ENCODE results near the gene PFN1.

PFN1 gene

GRCh38 chr17:4948166-4948930, at the start of gene PFN1:
Gene PFN1, minus strand, starts transcription at chr17:4948530. Its CDS starts 136 bp downstream, at chr17:4948394.
- TF ChIP-seq, protein P1, sequence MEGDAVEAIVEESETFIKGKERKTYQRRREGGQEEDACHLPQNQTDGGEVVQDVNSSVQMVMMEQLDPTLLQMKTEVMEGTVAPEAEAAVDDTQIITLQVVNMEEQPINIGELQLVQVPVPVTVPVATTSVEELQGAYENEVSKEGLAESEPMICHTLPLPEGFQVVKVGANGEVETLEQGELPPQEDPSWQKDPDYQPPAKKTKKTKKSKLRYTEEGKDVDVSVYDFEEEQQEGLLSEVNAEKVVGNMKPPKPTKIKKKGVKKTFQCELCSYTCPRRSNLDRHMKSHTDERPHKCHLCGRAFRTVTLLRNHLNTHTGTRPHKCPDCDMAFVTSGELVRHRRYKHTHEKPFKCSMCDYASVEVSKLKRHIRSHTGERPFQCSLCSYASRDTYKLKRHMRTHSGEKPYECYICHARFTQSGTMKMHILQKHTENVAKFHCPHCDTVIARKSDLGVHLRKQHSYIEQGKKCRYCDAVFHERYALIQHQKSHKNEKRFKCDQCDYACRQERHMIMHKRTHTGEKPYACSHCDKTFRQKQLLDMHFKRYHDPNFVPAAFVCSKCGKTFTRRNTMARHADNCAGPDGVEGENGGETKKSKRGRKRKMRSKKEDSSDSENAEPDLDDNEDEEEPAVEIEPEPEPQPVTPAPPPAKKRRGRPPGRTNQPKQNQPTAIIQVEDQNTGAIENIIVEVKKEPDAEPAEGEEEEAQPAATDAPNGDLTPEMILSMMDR (IDR thresholded peaks at IDR 0.05; ENCODE audit: low read depth, low read length, missing control alignments): no peak
- H3K4me3 ChIP-seq (replicated peaks; ENCODE audit: low read depth, low read length): peak within 1 kb of the TSS; percentile 97
- peak; percentile 67 for DNase-seq (ENCODE audit: extremely low read depth, low read depth)

DNA sequence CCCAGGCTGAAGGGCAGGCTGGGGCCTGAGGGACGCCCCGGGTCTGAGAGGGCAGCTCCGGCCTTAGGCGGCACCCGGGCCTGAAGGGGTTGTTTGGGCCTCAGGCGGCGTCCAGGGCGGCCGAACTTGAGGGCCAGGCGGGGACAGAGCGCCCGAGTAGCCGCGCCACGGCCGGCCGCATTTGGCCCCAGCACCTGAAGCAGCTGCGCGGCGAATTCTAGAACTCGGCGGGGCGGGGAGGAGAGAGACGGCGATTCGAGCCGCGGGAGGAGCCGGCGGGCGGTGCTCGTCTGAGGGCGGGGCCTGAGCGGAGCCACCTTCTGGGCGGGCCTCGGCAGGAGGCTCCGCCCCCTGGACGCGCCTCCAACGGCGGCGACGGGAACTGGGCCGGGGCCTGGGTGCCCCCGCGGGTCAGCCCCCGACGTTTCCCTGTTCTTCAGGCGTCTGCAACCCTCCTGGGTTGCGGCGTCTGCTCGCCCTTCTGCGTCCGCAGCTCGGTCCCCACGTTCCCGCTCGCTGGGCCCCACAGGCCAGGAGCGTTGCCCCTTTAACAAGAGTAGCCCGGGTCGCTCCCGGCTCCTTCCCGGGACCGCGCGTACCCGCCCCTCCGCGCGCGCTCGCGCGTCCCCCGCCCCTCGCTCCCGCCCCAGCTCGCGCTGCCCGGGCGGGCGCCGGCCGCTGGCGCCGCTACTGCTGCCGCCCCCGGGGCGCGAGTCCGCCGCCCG, 49.1 kb upstream of the PFN1 start, which contains the start of the genes INCA1 and KIF1C:
Gene INCA1 (minus strand): TSS at position 221 of the 725 bp plus-strand sequence. CDS start 3,085 bp downstream, outside the sequence.
Gene KIF1C (plus strand): TSS at position 649 of the 725 bp plus-strand sequence. CDS start 2,297 bp downstream, outside the sequence.
- peak; percentile 36 for DNase-seq (ENCODE audit: extremely low read depth, low read depth)

DNA sequence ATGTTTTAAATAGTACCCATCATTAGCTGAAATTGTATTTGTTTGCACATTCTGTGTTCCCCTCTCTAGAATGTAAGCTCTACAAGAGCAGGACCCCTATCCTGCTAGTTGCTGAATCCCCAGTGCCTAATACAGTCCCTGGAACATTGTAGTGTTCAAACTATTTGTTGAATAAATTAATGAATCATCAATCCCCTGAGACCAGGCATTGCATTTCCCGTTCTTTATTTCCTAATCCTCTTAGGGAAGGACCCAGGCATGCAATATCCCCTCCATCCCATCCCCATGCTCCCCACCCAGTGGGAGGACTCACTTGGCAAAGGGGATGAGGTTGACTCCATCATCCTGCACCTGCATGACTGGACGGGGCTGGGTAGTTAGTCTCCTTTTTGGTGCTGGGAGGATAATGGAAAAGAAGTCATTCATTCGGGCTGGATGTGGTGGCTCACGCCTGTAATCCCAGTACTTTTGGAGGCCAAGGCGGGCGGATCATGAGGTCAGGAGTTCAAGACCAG, 45.8 kb upstream of the PFN1 start:
- no peak for DNase-seq (ENCODE audit: extremely low read depth, low read depth)
- H3K4me3 ChIP-seq (replicated peaks; ENCODE audit: low read depth, low read length): no peak overlapping the region

More for the DNA sequence above, 49.1 kb upstream of the PFN1 start, which contains the start of the genes INCA1 and KIF1C:
- peak within 1 kb of the TSS; percentile 94 for H3K4me3 ChIP-seq (replicated peaks; ENCODE audit: low read depth, low read length)
- TF ChIP-seq, protein P1 (IDR thresholded peaks at IDR 0.05; ENCODE audit: low read depth, low read length, missing control alignments): no peak

GRCh38 chr17:4987767-4988567, 39.6 kb upstream of the PFN1 start:
- no peak for DNase-seq (ENCODE audit: extremely low read depth, low read depth)
- peak overlapping the region; percentile 65 for H3K4me3 ChIP-seq (replicated peaks; ENCODE audit: low read depth, low read length)
- TF ChIP-seq, protein P1 (IDR thresholded peaks at IDR 0.05; ENCODE audit: low read depth, low read length, missing control alignments): no peak

More for the DNA sequence above, 45.8 kb upstream of the PFN1 start:
- TF ChIP-seq, protein P1 (IDR thresholded peaks at IDR 0.05; ENCODE audit: low read depth, low read length, missing control alignments): no peak

DNA sequence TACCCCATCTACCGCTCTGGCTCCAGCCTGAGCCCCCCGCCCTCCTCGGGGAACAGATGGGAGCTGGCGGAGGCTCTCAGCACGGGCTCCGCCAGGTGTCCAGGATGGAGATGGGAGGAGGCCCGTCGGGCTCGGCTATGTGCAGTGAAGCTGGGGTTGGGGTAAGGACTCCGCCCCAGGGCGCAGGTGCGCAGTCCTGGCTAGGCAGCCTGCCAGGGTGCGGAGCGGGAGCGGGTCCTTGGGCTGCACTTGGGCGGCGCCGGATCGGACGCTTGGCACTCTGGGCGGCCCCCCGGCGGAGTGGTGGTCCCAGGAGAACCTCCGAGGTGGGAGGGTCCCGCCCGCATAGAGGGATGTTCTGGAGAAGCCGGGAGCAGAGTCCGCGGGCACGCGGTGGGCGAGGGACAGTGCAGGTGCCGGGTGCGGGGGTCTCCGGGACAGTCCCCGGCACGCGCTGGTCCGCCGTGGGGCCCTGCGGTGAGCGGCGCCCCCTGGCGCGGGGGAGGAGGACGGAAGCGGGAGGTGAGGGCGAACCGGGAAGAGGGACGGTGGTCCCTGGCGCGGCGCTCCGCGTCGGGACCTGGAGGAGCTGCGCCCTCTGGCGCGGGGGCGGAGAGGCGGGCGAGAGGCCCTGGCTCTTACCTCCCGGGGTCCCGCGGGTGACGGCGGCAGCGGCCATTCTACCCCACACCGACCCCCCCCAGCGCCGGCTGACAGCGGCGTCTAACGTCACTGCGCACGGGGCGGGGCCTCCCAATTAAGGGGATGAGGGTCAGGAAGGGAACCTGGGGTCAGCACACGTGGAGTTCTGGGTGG, 38.8 kb upstream of the PFN1 start, which contains the start of gene CAMTA2:
Gene CAMTA2 (minus strand): TSS at position 725 of the 816 bp plus-strand sequence. CDS start 1,453 bp downstream, outside the sequence.
- TF ChIP-seq, protein P1 (IDR thresholded peaks at IDR 0.05; ENCODE audit: low read depth, low read length, missing control alignments): peak; percentile 76
- DNase-seq (ENCODE audit: extremely low read depth, low read depth): peak; percentile 36
- H3K4me3 ChIP-seq (replicated peaks; ENCODE audit: low read depth, low read length): peak within 1 kb of the TSS; percentile 65
